Thymus (tissue), 11 donors: ENCODE measurements around the gene EFR3B. TPM values are rescaled to one million over a fixed set of nuclear protein-coding genes. Genes with fewer than 3 reads are reported as not detected.

Experiments used
- DNase-seq, 9 donors: peaks; one replicate each; pipeline ENCODE4 v3.0.0-alpha.2; 2013; ENCODE audit warnings: low spot score in 9 of 9, low read depth in 6 of 9, missing footprints in 1 of 9
- H3K27ac ChIP-seq, 2 donors: one replicate each; pipeline ENCODE4 v1.5.1; 2013; ENCODE audit warnings: control low read depth in 1 of 2, low read depth in 1 of 2, low read length in 1 of 2, mild to moderate bottlenecking in 1 of 2, moderate library complexity in 1 of 2
- H3K27me3 ChIP-seq, 2 donors: one replicate each; pipeline ENCODE4 v1.5.1; 2013; ENCODE audit warnings: low read length in 1 of 2; ENCODE audit not compliant: control insufficient read depth in 2 of 2, insufficient read depth in 1 of 2
- H3K36me3 ChIP-seq, 2 donors: one replicate each; pipeline ENCODE4 v1.5.1; 2013; ENCODE audit warnings: low read length in 1 of 2, mild to moderate bottlenecking in 1 of 2, moderate library complexity in 1 of 2; ENCODE audit not compliant: control insufficient read depth in 2 of 2, insufficient read depth in 2 of 2
- H3K4me1 ChIP-seq, 2 donors: one replicate each; pipeline ENCODE4 v1.5.1; 2013; ENCODE audit warnings: low read length in 2 of 2; ENCODE audit not compliant: control insufficient read depth in 2 of 2, insufficient read depth in 2 of 2
- H3K4me3 ChIP-seq, 2 donors: one replicate each; pipeline ENCODE4 v1.5.1; 2013; ENCODE audit warnings: low read length in 2 of 2, control low read depth in 1 of 2, mild to moderate bottlenecking in 1 of 2
- H3K9me3 ChIP-seq, 2 donors: one replicate each; pipeline ENCODE4 v1.5.1; 2013; ENCODE audit warnings: low read length in 1 of 2, mild to moderate bottlenecking in 1 of 2; ENCODE audit not compliant: control insufficient read depth in 2 of 2, insufficient read depth in 1 of 2
- WGBS: extraction: QIAGEN DNeasy Blood & Tissue Kit; methylation state at CpG from one replicate; pipeline ENCODE4 v1.1.7; 2013; 5-methylcytosine and 5-hydroxymethylcytosine counted together
- polyA plus RNA-seq: library from polyadenylated mRNA; stranded (reverse); fragments of 200-250 nt; gene quantifications from one replicate; pipeline ENCODE4 v1.2.3, GENCODE V29; 2013
- total RNA-seq: library from RNA; stranded (reverse); fragments of 120-200 nt; gene quantifications from one replicate; pipeline ENCODE4 v1.2.4, GENCODE V29; 2013
- donor health status: healthy.

EFR3B gene
- total and polyA plus RNA-seq, 2 donors = 0.18 to 0.33 TPM

DNA sequence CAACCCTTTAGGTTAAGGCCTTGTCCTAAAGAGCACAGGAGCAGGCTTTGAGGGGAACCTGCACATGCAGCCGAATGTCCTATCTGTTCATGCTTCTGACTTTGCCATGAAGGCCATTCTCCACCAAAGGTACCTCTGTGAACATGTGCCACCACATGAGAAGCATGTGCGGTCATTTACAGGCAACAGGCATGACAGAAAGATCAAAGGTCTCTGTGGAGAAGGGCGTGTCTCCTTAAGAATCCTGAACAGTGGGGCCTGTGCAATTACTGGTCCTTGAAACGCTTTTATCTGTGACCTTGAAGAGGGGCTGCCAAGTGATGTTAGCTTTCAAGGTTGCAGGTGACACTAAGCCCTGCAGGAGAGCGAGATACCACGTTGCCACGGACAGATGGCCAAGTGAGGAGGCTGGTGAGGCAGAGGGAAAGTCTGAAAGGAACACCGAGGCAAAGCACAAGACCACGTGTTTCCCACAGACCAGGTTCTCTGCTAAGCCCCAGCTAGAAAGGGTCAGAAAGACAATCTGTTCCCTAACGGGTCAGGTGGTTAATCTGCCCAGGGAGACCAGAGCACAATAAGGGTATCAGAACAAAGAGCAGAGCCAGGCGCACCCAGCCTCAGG, 146.0 kb downstream of the EFR3B start:
- Histone ChIP-seq H3K36me3 (no peaks in the 10 kb centered on the region), H3K9me3 (no peaks in the 10 kb centered on the region), H3K4me3 (no peak overlapping the region), H3K4me1 (peaks cover 0 to 3% of the 10 kb centered on the region in 2 donors), H3K27me3 (no peaks in the 10 kb centered on the region), H3K27ac (no peak overlapping the region)
- no peak for DNase-seq
- WGBS = 89% methylated on average over 11 of the region's 11 CpGs

- no peak overlapping the region for H3K27ac ChIP-seq
- no peaks in the 10 kb centered on the region for H3K27me3 ChIP-seq
- WGBS = 97% methylated on average over 4 of the region's 4 CpGs
- no peaks in the 10 kb centered on the region for H3K36me3 ChIP-seq
- H3K9me3 ChIP-seq = no peaks in the 10 kb centered on the region
- peaks cover 0 to 3% of the 10 kb centered on the region in 2 donors for H3K4me1 ChIP-seq
- DNase-seq = no peak
- no peak overlapping the region for H3K4me3 ChIP-seq
Measured at GRCh38 chr2:25188405-25188804, 146.5 kb downstream of the EFR3B start.

DNA sequence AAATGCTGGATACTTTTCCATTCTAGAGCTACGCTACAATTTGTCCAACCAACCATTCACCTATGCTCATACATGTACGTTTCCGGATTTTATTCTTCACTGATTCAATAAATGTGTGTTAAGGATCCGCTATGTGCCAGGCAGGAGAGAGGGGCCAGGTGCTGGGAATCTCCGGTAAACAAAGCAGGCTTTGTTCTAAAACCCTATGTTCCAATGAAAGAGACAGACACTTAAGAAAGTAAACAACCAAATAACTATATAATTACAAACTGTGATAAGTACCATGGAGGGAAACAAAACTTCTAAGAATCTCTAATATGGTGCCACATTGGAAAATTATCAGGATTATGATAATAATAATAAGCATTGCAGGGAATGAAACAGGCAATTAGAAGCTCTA, 148.7 kb downstream of the EFR3B start:
- WGBS = 98% methylated on average over 5 of the region's 5 CpGs
- H3K9me3 ChIP-seq = no peaks in the 10 kb centered on the region

GRCh38 chr2:25194576-25195122, 152.8 kb downstream of the EFR3B start:
- 96% methylated on average over 9 of the region's 9 CpGs for WGBS
- peaks cover 0 to 7% of the 10 kb centered on the region in 2 donors for H3K27me3 ChIP-seq
- no peaks in the 10 kb centered on the region for H3K9me3 ChIP-seq
- H3K4me3 ChIP-seq = no peak overlapping the region
- no peak overlapping the region for H3K27ac ChIP-seq
- no peaks in the 10 kb centered on the region for H3K36me3 ChIP-seq
- peaks cover 0 to 4% of the 10 kb centered on the region in 2 donors for H3K4me1 ChIP-seq
- no peak for DNase-seq

More for the DNA sequence above, 148.7 kb downstream of the EFR3B start:
- H3K4me3 ChIP-seq = no peak overlapping the region
- no peaks in the 10 kb centered on the region for H3K36me3 ChIP-seq
- H3K27ac ChIP-seq = no peak overlapping the region
- H3K4me1 ChIP-seq = no peaks in the 10 kb centered on the region
- no peaks in the 10 kb centered on the region for H3K27me3 ChIP-seq
- DNase-seq = no peak

DNA sequence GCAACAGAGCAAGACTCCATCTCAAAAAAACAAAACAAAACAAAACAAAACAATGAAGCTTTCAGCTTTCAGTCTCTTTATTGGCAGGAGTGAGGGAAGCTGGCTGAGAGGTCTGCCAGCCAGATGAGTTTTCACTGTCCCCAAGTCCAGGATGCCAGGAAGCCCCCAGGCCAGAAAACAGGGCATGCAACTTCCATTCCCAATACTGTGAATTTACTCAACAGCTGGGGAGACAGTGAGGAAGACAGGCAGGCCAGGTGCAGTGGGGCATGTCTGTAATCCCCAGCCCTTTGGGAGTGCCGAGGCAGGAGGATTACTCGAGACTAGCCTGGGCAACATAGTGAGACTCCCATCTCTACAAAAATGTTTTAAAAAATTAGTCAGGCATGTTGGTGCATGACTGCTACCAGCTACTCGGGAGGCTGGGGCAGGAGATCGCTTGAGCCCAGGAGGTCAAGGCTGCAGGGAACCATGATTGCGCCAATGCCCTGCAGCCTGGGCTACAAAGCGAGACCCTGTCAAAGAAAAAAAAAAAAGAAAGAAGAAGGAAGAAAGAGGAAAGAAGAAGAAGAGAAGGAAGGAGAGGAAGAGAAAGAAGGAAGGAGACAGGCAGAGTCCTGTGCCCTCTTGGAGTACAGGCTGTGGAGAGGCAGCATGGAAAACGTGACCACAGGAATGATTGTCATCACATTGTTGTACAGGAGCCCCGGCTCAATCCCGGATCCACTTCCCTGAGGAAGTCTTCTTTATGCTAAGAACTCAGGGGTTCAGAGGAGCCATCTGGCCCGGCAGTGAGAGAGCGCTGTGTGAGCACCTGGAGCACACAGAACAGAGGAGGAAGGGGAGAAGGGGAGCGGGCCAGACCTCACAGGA, 155.7 kb downstream of the EFR3B start:
- no peak for DNase-seq
- peaks cover 5 to 13% of the 10 kb centered on the region in 2 donors for H3K4me1 ChIP-seq
- H3K27ac ChIP-seq = no peak overlapping the region
- 60% methylated on average over 12 of the region's 12 CpGs for WGBS
- no peaks in the 10 kb centered on the region for H3K9me3 ChIP-seq
- H3K36me3 ChIP-seq = no peaks in the 10 kb centered on the region
- peaks cover 0 to 10% of the 10 kb centered on the region in 2 donors for H3K27me3 ChIP-seq
- H3K4me3 ChIP-seq = no peak overlapping the region

- WGBS = 31% methylated on average over 4 of the region's 4 CpGs
- no peaks in the 10 kb centered on the region for H3K36me3 ChIP-seq
- no peak for DNase-seq
- no peak overlapping the region for H3K27ac ChIP-seq
- peaks cover 5 to 15% of the 10 kb centered on the region in 2 donors for H3K4me1 ChIP-seq
- H3K27me3 ChIP-seq = peaks cover 0 to 11% of the 10 kb centered on the region in 2 donors
- H3K4me3 ChIP-seq = no peak overlapping the region
- no peaks in the 10 kb centered on the region for H3K9me3 ChIP-seq
Measured at GRCh38 chr2:25198209-25198525, 156.3 kb downstream of the EFR3B start.

GRCh38 chr2:25198576-25198975, 156.7 kb downstream of the EFR3B start:
- DNase-seq = no peak
- 97% methylated on average over 5 of the region's 5 CpGs for WGBS

GRCh38 chr2:25201265-25201664, 159.4 kb downstream of the EFR3B start:
- WGBS = 86% methylated on average over 6 of the region's 6 CpGs

More at GRCh38 chr2:25198576-25198975, 156.7 kb downstream of the EFR3B start:
- Histone ChIP-seq H3K4me1 (peaks cover 5 to 15% of the 10 kb centered on the region in 2 donors), H3K4me3 (no peak overlapping the region), H3K27me3 (peaks cover 0 to 15% of the 10 kb centered on the region in 2 donors), H3K36me3 (no peaks in the 10 kb centered on the region), H3K27ac (no peak overlapping the region), H3K9me3 (no peaks in the 10 kb centered on the region)

DNA sequence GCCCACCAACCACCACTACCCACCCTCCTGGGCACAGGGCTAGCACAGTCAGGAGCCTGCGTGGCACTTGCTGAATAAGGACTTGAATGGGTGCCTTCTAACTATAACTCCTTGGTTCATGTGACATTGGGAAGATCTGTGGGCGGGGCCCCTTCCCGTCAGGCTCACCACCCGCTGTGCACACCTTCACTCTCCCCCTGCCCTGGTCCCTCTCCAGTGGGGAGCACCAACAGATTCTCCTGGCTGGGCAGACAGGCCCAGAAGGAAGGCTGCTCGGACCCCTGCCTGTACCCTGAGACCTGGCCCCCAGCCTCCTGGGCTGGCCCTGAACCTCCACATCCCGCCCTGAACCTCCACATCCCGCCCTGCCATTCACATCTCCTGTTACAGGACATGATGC, 159.9 kb downstream of the EFR3B start:
- H3K9me3 ChIP-seq = no peaks in the 10 kb centered on the region
- no peak overlapping the region for H3K4me3 ChIP-seq
- DNase-seq = no peak
- H3K4me1 ChIP-seq = peaks cover 5 to 24% of the 10 kb centered on the region in 2 donors
- peaks cover 0 to 21% of the 10 kb centered on the region in 2 donors for H3K27me3 ChIP-seq
- H3K27ac ChIP-seq = no peak overlapping the region
- H3K36me3 ChIP-seq = no peaks in the 10 kb centered on the region
- 91% methylated on average over 7 of the region's 7 CpGs for WGBS

More at GRCh38 chr2:25201265-25201664, 159.4 kb downstream of the EFR3B start:
- no peak overlapping the region for H3K4me3 ChIP-seq
- no peak for DNase-seq
- no peaks in the 10 kb centered on the region for H3K36me3 ChIP-seq
- no peaks in the 10 kb centered on the region for H3K9me3 ChIP-seq
- peaks cover 5 to 19% of the 10 kb centered on the region in 2 donors for H3K4me1 ChIP-seq
- peaks cover 0 to 21% of the 10 kb centered on the region in 2 donors for H3K27me3 ChIP-seq
- H3K27ac ChIP-seq = no peak overlapping the region
